SK-N-SH (cell line): ENCODE measurements around the gene SQOR.

ENCODE experiments used
- ELF1 ChIP-seq: IDR thresholded peaks from 2 replicates; pipeline ENCODE4 v1.4.0; 2012
- EP300 ChIP-seq, 2 experiments: IDR thresholded peaks; 2 replicates each; pipeline versions ENCODE4 v1.4.0 to v1.6.1; 2012; ENCODE audit warnings: borderline replicate concordance in 1 of 2, low read depth in 1 of 2, low read length in 1 of 2
- JUND ChIP-seq: IDR thresholded peaks from 2 replicates; pipeline ENCODE4 v1.4.0; 2012
- NRF1 ChIP-seq: IDR thresholded peaks from 2 replicates; pipeline ENCODE4 v1.6.1; 2012; ENCODE audit warnings: low read depth, mild to moderate bottlenecking, low read length
- POLR2AphosphoS5 ChIP-seq: IDR thresholded peaks from 2 replicates; pipeline ENCODE4 v1.6.1; 2012; ENCODE audit warnings: low read depth, low read length
- RFX5 ChIP-seq: IDR thresholded peaks from 2 replicates; pipeline ENCODE4 v1.6.1; 2012; ENCODE audit warnings: mild to moderate bottlenecking, improper control_type of control experiment, low read length
- TF ChIP-seq, protein P1 (sequence below): fragments of 200-600 bp; sonication (generic); IDR thresholded peaks from 2 replicates; pipeline ENCODE4 v1.6.1; 2017; ENCODE audit warnings: antibody characterized with exemption, mild to moderate bottlenecking, moderate library complexity
- TF ChIP-seq, protein P2 (sequence below): IDR thresholded peaks from 2 replicates; pipeline ENCODE4 v1.4.0; 2012; ENCODE audit warnings: low read depth, borderline replicate concordance
- TF ChIP-seq, protein P3 (sequence below): IDR thresholded peaks from 2 replicates; pipeline ENCODE4 v1.4.0; 2012; ENCODE audit warnings: low read depth

GRCh38 chr15:45616901-45617323 lies 17.9 kb upstream of the SQOR start:
- TF ChIP-seq, protein P1, sequence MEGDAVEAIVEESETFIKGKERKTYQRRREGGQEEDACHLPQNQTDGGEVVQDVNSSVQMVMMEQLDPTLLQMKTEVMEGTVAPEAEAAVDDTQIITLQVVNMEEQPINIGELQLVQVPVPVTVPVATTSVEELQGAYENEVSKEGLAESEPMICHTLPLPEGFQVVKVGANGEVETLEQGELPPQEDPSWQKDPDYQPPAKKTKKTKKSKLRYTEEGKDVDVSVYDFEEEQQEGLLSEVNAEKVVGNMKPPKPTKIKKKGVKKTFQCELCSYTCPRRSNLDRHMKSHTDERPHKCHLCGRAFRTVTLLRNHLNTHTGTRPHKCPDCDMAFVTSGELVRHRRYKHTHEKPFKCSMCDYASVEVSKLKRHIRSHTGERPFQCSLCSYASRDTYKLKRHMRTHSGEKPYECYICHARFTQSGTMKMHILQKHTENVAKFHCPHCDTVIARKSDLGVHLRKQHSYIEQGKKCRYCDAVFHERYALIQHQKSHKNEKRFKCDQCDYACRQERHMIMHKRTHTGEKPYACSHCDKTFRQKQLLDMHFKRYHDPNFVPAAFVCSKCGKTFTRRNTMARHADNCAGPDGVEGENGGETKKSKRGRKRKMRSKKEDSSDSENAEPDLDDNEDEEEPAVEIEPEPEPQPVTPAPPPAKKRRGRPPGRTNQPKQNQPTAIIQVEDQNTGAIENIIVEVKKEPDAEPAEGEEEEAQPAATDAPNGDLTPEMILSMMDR = no peak
- TF ChIP-seq NRF1 (no peak), ELF1 (no peak), JUND (no peak), RFX5 (no peak), POLR2AphosphoS5 (no peak), EP300 (IDR thresholded peaks at IDR 0.05; ENCODE audit: borderline replicate concordance in 1 of 2, low read depth in 1 of 2, low read length in 1 of 2) (no peak)
- TF ChIP-seq, protein P2, sequence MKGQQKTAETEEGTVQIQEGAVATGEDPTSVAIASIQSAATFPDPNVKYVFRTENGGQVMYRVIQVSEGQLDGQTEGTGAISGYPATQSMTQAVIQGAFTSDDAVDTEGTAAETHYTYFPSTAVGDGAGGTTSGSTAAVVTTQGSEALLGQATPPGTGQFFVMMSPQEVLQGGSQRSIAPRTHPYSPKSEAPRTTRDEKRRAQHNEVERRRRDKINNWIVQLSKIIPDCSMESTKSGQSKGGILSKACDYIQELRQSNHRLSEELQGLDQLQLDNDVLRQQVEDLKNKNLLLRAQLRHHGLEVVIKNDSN = no peak
- TF ChIP-seq, protein P3, sequence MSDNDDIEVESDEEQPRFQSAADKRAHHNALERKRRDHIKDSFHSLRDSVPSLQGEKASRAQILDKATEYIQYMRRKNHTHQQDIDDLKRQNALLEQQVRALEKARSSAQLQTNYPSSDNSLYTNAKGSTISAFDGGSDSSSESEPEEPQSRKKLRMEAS = no peak
